MCF 10A (cell line): ENCODE results near the gene NEO1. TPM values are rescaled to one million over a fixed set of nuclear protein-coding genes. Genes with fewer than 3 reads are reported as not detected.

Source experiments
- BruUV-seq: library from RNA; stranded (reverse); fragments of 400-500 nt; replicated peaks from 2 replicates; lab custom pipeline; 2021; lab: Mats Ljungman, UMichigan
- CTCF ChIA-PET: fragments of 300-600 bp; sonication (Branson Sonifier 250); formaldehyde crosslinking; extraction: SDS; loops from one replicate; lab custom pipeline; 2021; ENCODE audit warnings: antibody characterized with exemption, inconsistent platforms; lab: Yijun Ruan, JAX
- POLR2A ChIA-PET: fragments of 300-600, 350-650 bp; sonication (Branson Sonifier 250); formaldehyde crosslinking; extraction: SDS; loops from one replicate; lab custom pipeline; 2020; ENCODE audit warnings: antibody characterized with exemption, inconsistent platforms; lab: Yijun Ruan, JAX
- DNase-seq: peaks from one replicate; pipeline ENCODE4 v3.0.0-alpha.2; 2018; ENCODE audit not compliant: unreplicated experiment
- H3K27ac Mint-ChIP-seq: one replicate; pipeline ENCODE4 v1.8.0; 2022; ENCODE audit warnings: mild to moderate bottlenecking, low read depth, mixed read lengths; ENCODE audit not compliant: unreplicated experiment
- H3K27me3 Mint-ChIP-seq: one replicate; pipeline ENCODE4 v1.8.0; 2022; ENCODE audit warnings: mixed read lengths; ENCODE audit not compliant: insufficient read depth, unreplicated experiment
- H3K36me3 Mint-ChIP-seq: one replicate; pipeline ENCODE4 v1.8.0; 2022; ENCODE audit warnings: mild to moderate bottlenecking, moderate library complexity, mixed read lengths; ENCODE audit not compliant: insufficient read depth, unreplicated experiment
- H3K4me1 Mint-ChIP-seq: one replicate; pipeline ENCODE4 v1.8.0; 2022; ENCODE audit warnings: mixed read lengths; ENCODE audit not compliant: insufficient read depth, unreplicated experiment
- H3K4me3 Mint-ChIP-seq: one replicate; pipeline ENCODE4 v1.8.0; 2022; ENCODE audit warnings: mild to moderate bottlenecking, moderate library complexity, mixed read lengths; ENCODE audit not compliant: unreplicated experiment
- H3K9me3 Mint-ChIP-seq: one replicate; pipeline ENCODE4 v1.8.0; 2022; ENCODE audit warnings: mixed read lengths; ENCODE audit not compliant: unreplicated experiment
- intact Hi-C: fragments of 100-400 bp; cut with micrococcal nuclease; formaldehyde crosslinking; loops from 2 replicates; pipeline ENCODE4 v1.14.1; 2022
- total RNA-seq: library from RNA; stranded (reverse); gene quantifications from 2 replicates; pipeline ENCODE4 v1.2.3, GENCODE V29; 2022
- TF ChIP-seq, protein P1 (sequence below): fragments of 200-600 bp; IDR thresholded peaks from one replicate; pipeline ENCODE4 v1.8.0; 2022; ENCODE audit warnings: antibody characterized with exemption, mild to moderate bottlenecking; ENCODE audit not compliant: unreplicated experiment

Gene NEO1
- total RNA-seq, 1 experiment from 2014 or later, result 13.2 TPM

DNA sequence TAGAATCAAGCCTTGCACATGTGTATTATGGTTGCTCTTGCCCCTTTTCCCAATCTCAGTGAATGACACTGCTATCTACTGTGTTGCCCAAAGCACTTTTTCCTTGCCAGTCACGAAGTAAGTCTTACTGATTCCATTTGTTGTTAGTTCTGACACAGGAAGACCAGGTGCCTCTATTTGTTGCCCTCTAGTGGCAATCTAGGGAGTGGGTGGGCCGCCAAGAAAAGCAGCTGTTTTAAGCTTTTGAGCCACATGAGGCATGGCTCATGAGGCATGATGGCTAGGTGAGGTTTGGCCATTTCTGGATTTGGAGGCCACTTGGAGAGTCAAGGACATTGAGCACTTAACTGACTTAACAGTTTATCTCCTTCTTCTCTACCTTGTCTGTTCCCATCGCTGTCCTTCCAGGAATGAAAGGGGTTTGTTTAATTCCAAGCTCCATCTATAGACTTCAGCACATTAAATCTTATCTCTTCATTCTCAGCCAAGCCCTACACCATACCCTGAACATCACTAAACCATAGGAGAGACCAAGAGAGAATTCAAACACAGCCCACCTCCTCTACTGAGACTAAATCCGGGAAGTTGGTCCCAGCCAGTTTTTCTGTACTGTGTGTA lies 213.4 kb downstream of the NEO1 start:
- intact Hi-C loops, result loop anchor here (1.0 kb wide), 2 partner anchors 24 to 481 kb away; no protein-coding TSS in a partner anchor

DNA sequence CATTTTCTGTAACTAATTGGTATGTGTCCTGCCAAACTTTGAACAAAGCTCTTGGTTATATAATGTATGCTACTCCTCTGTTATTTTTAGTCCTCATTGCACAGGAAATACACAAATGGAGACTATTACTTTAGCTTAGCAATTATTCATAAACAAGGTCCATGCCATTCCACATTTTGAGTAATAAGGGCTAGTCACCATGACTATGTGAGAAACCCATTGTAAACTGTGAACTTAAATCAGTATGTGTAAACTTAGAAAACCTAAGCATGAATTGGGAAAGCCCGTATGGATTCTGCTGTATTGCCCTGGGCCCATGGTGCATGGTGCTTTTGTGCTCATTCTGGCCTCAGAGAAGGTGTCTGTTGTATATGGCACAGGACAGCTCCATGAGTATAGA lies 216.2 kb downstream of the NEO1 start:
- CTCF ChIA-PET, result interaction anchor here (0.6 kb wide), 2 partner anchors 28 to 59 kb away, joined by 3 read pairs; no protein-coding TSS in a partner anchor
- DNase-seq, result no peak
- H3K9me3 Mint-ChIP-seq, result no peaks in the 10 kb centered on the region
- TF ChIP-seq, protein P1, sequence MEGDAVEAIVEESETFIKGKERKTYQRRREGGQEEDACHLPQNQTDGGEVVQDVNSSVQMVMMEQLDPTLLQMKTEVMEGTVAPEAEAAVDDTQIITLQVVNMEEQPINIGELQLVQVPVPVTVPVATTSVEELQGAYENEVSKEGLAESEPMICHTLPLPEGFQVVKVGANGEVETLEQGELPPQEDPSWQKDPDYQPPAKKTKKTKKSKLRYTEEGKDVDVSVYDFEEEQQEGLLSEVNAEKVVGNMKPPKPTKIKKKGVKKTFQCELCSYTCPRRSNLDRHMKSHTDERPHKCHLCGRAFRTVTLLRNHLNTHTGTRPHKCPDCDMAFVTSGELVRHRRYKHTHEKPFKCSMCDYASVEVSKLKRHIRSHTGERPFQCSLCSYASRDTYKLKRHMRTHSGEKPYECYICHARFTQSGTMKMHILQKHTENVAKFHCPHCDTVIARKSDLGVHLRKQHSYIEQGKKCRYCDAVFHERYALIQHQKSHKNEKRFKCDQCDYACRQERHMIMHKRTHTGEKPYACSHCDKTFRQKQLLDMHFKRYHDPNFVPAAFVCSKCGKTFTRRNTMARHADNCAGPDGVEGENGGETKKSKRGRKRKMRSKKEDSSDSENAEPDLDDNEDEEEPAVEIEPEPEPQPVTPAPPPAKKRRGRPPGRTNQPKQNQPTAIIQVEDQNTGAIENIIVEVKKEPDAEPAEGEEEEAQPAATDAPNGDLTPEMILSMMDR, result no peak
- H3K27me3 Mint-ChIP-seq, result no peaks in the 10 kb centered on the region
- H3K36me3 Mint-ChIP-seq, result no peaks in the 10 kb centered on the region
- no peaks in the 10 kb centered on the region for H3K4me1 Mint-ChIP-seq
- H3K4me3 Mint-ChIP-seq, result no peak overlapping the region
- H3K27ac Mint-ChIP-seq, result no peak overlapping the region
- BruUV-seq, result no TSS peak
- intact Hi-C loops, result no loop called here
- POLR2A ChIA-PET, result interaction anchor here (0.6 to 0.9 kb wide), 3 partner anchors 14 to 563 kb away, joined by 3 to 4 read pairs (median 4); no protein-coding TSS in a partner anchor

More for the DNA sequence above, 213.4 kb downstream of the NEO1 start:
- H3K4me1 Mint-ChIP-seq, result no peaks in the 10 kb centered on the region
- no TSS peak for BruUV-seq
- no peak overlapping the region for H3K4me3 Mint-ChIP-seq
- POLR2A ChIA-PET, result interaction anchor here (1.2 kb wide), 1 partner anchor 11 kb away, joined by 3 read pairs; no protein-coding TSS in a partner anchor
- CTCF ChIA-PET, result interaction anchor here (0.6 to 2.7 kb wide), 15 partner anchors 8 to 1936 kb away, joined by 3 to 16 read pairs (median 3); partner anchors contain the start of gene C15orf39
- DNase-seq, result peak; percentile 67
- H3K27ac Mint-ChIP-seq, result no peak overlapping the region
- H3K9me3 Mint-ChIP-seq, result no peaks in the 10 kb centered on the region
- TF ChIP-seq, protein P1, result peak; percentile 61
- H3K36me3 Mint-ChIP-seq, result no peaks in the 10 kb centered on the region
- no peaks in the 10 kb centered on the region for H3K27me3 Mint-ChIP-seq

DNA sequence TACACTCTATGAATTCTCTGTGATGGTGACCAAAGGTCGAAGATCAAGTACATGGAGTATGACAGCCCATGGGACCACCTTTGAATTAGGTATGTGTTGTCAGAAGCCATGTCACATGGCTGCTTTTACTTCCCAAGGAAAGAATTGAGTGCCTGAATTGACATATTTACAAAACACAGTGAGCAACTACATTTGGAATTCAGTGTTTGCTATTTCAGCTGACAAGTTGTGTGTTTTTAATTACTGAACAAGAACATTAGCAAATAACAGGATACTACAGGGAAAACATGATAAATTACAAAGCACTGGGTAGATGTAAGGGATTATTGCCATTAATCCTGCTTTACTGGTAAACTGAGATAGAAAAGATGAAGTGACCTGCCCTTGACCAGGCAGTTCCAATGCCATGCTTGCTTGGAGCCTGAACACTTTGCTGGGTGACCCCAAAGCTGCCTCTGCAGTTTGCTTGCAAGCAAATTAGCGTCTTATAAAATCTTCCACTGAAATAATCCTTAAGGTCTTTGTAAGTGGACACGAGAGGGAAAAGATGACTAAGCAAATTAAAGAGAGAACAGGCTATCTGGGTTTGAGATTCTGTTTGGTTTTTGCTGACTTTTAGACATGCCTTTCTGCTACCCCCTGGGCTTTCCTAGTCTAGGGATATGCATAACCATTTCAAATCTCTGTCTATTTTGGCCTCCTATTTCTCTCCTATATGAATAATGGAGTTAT lies 218.3 kb downstream of the NEO1 start:
- CTCF ChIA-PET, result interaction anchor here (0.8 kb wide), 1 partner anchor 564 kb away, joined by 3 read pairs; no protein-coding TSS in a partner anchor

More for the DNA sequence above, 218.3 kb downstream of the NEO1 start:
- no peak overlapping the region for H3K27ac Mint-ChIP-seq
- no peaks in the 10 kb centered on the region for H3K9me3 Mint-ChIP-seq
- no peak for DNase-seq
- intact Hi-C loops, result no loop called here
- BruUV-seq, result no TSS peak
- H3K27me3 Mint-ChIP-seq, result no peaks in the 10 kb centered on the region
- no peaks in the 10 kb centered on the region for H3K36me3 Mint-ChIP-seq
- POLR2A ChIA-PET, result interaction anchor here (0.5 kb wide), 1 partner anchor 541 kb away, joined by 3 read pairs; no protein-coding TSS in a partner anchor
- no peak overlapping the region for H3K4me3 Mint-ChIP-seq
- TF ChIP-seq, protein P1, result no peak
- H3K4me1 Mint-ChIP-seq, result no peaks in the 10 kb centered on the region
